ENCODE data around the gene EIF4E3.

DNA sequence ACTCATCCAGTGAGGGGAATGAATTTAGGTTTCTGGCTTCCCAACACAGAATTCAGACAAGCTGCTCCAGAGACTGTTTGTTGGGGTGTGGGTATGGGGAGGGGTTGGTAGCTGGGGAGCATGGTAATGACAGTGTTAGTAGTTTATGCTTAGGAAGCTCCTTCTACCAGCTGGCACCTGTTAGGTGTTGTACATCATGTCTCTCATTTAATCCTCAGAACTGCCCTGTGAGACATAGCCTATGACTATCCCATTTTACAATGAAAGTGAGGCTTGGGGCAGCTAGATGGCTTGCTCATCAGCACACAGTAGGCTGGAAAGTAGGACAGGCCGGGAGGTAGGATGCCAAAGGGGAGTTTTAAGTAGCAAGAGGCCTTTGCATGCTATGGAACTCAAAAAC, 2.5 kb downstream of the EIF4E3 start:
- TF ChIP-seq NFIC (IDR thresholded peaks at IDR 0.05; ENCODE audit: borderline replicate concordance): no peak
- no peak for TF ChIP-seq FOXM1 (IDR thresholded peaks at IDR 0.05; ENCODE audit: low read depth)
- no peak for TF ChIP-seq CHD2 (IDR thresholded peaks at IDR 0.05; ENCODE audit: low read length, partially characterized antibody)
- no peak for TF ChIP-seq TEAD4 (IDR thresholded peaks at IDR 0.05; ENCODE audit: borderline replicate concordance, insufficient read depth)
- TF ChIP-seq, protein P1, sequence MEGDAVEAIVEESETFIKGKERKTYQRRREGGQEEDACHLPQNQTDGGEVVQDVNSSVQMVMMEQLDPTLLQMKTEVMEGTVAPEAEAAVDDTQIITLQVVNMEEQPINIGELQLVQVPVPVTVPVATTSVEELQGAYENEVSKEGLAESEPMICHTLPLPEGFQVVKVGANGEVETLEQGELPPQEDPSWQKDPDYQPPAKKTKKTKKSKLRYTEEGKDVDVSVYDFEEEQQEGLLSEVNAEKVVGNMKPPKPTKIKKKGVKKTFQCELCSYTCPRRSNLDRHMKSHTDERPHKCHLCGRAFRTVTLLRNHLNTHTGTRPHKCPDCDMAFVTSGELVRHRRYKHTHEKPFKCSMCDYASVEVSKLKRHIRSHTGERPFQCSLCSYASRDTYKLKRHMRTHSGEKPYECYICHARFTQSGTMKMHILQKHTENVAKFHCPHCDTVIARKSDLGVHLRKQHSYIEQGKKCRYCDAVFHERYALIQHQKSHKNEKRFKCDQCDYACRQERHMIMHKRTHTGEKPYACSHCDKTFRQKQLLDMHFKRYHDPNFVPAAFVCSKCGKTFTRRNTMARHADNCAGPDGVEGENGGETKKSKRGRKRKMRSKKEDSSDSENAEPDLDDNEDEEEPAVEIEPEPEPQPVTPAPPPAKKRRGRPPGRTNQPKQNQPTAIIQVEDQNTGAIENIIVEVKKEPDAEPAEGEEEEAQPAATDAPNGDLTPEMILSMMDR (IDR thresholded peaks at IDR 0.05): no peak
- no peak for TF ChIP-seq SMC3 (IDR thresholded peaks at IDR 0.05; ENCODE audit: low read depth, low read length)

Measured in SK-N-SH (cell line).